K562 (cell line): ENCODE results near the gene FMC1. TPM values are rescaled to one million over a fixed set of nuclear protein-coding genes. Genes with fewer than 3 reads are reported as not detected.

Source experiments
- ATAC-seq: fragments of 200-7000 bp; cut with Tn5 transposase; 3 replicates; pipeline ENCODE4 v1.9.1; 2020; ENCODE audit warnings: moderate library complexity
- BruUV-seq: library from RNA; stranded (reverse); fragments of 400-500 nt; replicated peaks from 2 replicates; lab custom pipeline; 2021; lab: Mats Ljungman, UMichigan
- CTCF ChIA-PET: fragments of 300-600 bp; formaldehyde crosslinking; extraction: SDS; loops from one replicate; lab custom pipeline; 2021; ENCODE audit warnings: low intra/inter-chr PET ratio; lab: Yijun Ruan, JAX
- POLR2A ChIA-PET: fragments of 300-600, 350-650 bp; sonication (Branson Sonifier 250); formaldehyde crosslinking; extraction: SDS; loops from one replicate; lab custom pipeline; 2021; ENCODE audit warnings: antibody characterized with exemption, inconsistent platforms; lab: Yijun Ruan, JAX
- DNase-seq, 4 experiments: peaks; one replicate each; pipeline versions ENCODE4 v3.0.0 to v3.0.0-alpha.2; 2011 to 2018; ENCODE audit warnings: low spot score in 3 of 4, mixed read lengths in 3 of 4; ENCODE audit errors: extremely low read depth in 1 of 4
- FAIRE-seq: peaks from 2 replicates; lab custom pipeline; 2011; peaks lifted over from hg19 to GRCh38; lab: Jason Lieb, UNC
- H2AFZ ChIP-seq: 2 replicates; pipeline ENCODE4 v1.6.0; 2011; ENCODE audit warnings: low read depth, low read length, control low read depth, inconsistent platforms
- H3K27ac ChIP-seq: fragments of 200-600 bp; 3 replicates; pipeline ENCODE4 v1.8.0; 2011; ENCODE audit warnings: low read depth, mild to moderate bottlenecking, control low read depth, inconsistent platforms, low read length, moderate library complexity, mixed read lengths; ENCODE audit errors: extremely low read depth
- H3K27me3 ChIP-seq, 2 experiments: fragments of 300-600 bp in 1 of 2; 2 replicates in 1 of 2; 3 replicates in 1 of 2; pipeline versions ENCODE4 v1.6.0 to v1.8.0; 2011; ENCODE audit warnings: inconsistent platforms in 2 of 2, low read length in 2 of 2, mild to moderate bottlenecking in 1 of 2, mixed read lengths in 1 of 2, moderate library complexity in 1 of 2; ENCODE audit not compliant: control insufficient read depth in 2 of 2, insufficient read depth in 2 of 2
- H3K36me3 ChIP-seq: fragments of 300-600 bp; 3 replicates; pipeline ENCODE4 v1.8.0; 2011; ENCODE audit warnings: mild to moderate bottlenecking, low read length, inconsistent platforms; ENCODE audit not compliant: control insufficient read depth, insufficient read depth
- H3K4me1 ChIP-seq, 2 experiments: fragments of 200-600 bp in 1 of 2; replicated peaks in 1 of 2; 2 replicates in 1 of 2; 3 replicates in 1 of 2; pipeline versions ENCODE4 v1.5.1 to v1.8.0; 2011; ENCODE audit warnings: inconsistent platforms in 2 of 2, low read length in 2 of 2, mild to moderate bottlenecking in 1 of 2, mixed read lengths in 1 of 2, moderate library complexity in 1 of 2; ENCODE audit not compliant: control insufficient read depth in 2 of 2, insufficient read depth in 2 of 2
- H3K4me2 ChIP-seq: 2 replicates; pipeline ENCODE4 v1.6.1; 2011; ENCODE audit warnings: low read length, control low read depth, inconsistent platforms, mixed read lengths; ENCODE audit not compliant: insufficient read depth
- H3K4me3 ChIP-seq: fragments of 200-600 bp; sonication (generic), shearing (Covaris generic); 2 replicates; pipeline ENCODE4 v1.5.1; 2016; ENCODE audit warnings: control low read depth, inconsistent platforms
- H3K79me2 ChIP-seq: fragments of 200-600 bp; 3 replicates; pipeline ENCODE4 v1.8.0; 2011; ENCODE audit warnings: low read length, inconsistent platforms; ENCODE audit not compliant: control insufficient read depth, insufficient read depth
- H3K9ac ChIP-seq, 2 experiments: 2 replicates each; pipeline versions ENCODE4 v1.6.0 to v1.6.1; 2011; ENCODE audit warnings: low read depth in 2 of 2, low read length in 2 of 2, control low read depth in 1 of 2, inconsistent platforms in 1 of 2, mild to moderate bottlenecking in 1 of 2, mixed read lengths in 1 of 2; ENCODE audit not compliant: insufficient read depth in 1 of 2
- H3K9me1 ChIP-seq: one replicate; pipeline ENCODE4 v1.6.0; 2011; ENCODE audit warnings: inconsistent platforms, mild to moderate bottlenecking, low read length, moderate library complexity; ENCODE audit not compliant: control insufficient read depth, insufficient read depth
- H3K9me3 ChIP-seq: replicated peaks from 2 replicates; pipeline ENCODE4 v1.5.1; 2011; ENCODE audit warnings: low read depth, low read length, inconsistent platforms; ENCODE audit not compliant: control insufficient read depth, insufficient read depth
- H4K20me1 ChIP-seq: replicated peaks from 2 replicates; pipeline ENCODE4 v1.6.1; 2011; ENCODE audit warnings: low read length, inconsistent platforms, mixed read lengths; ENCODE audit not compliant: control insufficient read depth, insufficient read depth
- ATF1 ChIP-seq, 2 experiments: fragments of 450-650 bp in 1 of 2; IDR thresholded peaks; 2 replicates each; pipeline ENCODE4 v1.6.1; 2016; ENCODE audit warnings: missing compliant biosample characterization in 1 of 2, missing genetic modification characterization in 1 of 2
- E2F3 ChIP-seq: fragments of 250-450 bp; sonication (Bioruptor Pico); IDR thresholded peaks from 2 replicates; pipeline ENCODE4 v1.4.0; 2020; ENCODE audit warnings: mild to moderate bottlenecking
- ELF4 ChIP-seq: fragments of 450-650 bp; formaldehyde crosslinking; IDR thresholded peaks from 2 replicates; pipeline ENCODE4 v1.4.0; 2022; ENCODE audit warnings: missing genetic modification characterization
- HINFP ChIP-seq: fragments of 450-650 bp; conservative IDR thresholded peaks from 2 replicates; pipeline ENCODE4 v1.6.1; 2016; ENCODE audit warnings: missing genetic modification characterization, low read depth, mild to moderate bottlenecking, control low read depth, missing compliant biosample characterization
- MAFF ChIP-seq: IDR thresholded peaks from 2 replicates; pipeline ENCODE4 v1.6.1; 2012; ENCODE audit warnings: low read length, improper control_type of control experiment
- MLX ChIP-seq, 2 experiments: fragments of 450-650 bp in 1 of 2; sonication (generic) in 1 of 2; formaldehyde crosslinking; conservative IDR thresholded peaks; 2 replicates each; pipeline versions ENCODE4 v1.4.0 to v1.8.1; 2020 to 2022; ENCODE audit warnings: mild to moderate bottlenecking in 1 of 2, missing genetic modification reagents in 1 of 2
- SLC30A9 ChIP-seq: fragments of 250-450 bp; sonication (Bioruptor Pico); IDR thresholded peaks from 2 replicates; pipeline ENCODE4 v1.8.0; 2022; ENCODE audit warnings: mild to moderate bottlenecking, moderate library complexity
- WGBS: fragments of 100-300 bp; shearing (Covaris generic); methylation state at CpG from one replicate; pipeline ENCODE4 v1.1.6; 2016; ENCODE audit warnings: low coverage, mixed read lengths; ENCODE audit not compliant: insufficient coverage; ENCODE audit errors: missing lambda C conversion rate; 5-methylcytosine and 5-hydroxymethylcytosine counted together
- in situ Hi-C: fragments of 300-500 bp; cut with MboI; formaldehyde crosslinking; loops from 4 replicates; pipeline ENCODE4 v1.15.0; 2018; ENCODE audit warnings: inconsistent platforms, mixed read lengths
- intact Hi-C: fragments of 100-400 bp; cut with micrococcal nuclease; formaldehyde crosslinking; loops from 2 replicates; pipeline ENCODE4 v1.14.2; 2022
- polyA plus RNA-seq, 8 experiments: library from polyadenylated mRNA; depleted of rRNA in 4 of 8; stranded (reverse) in 5 of 8; unstranded in 3 of 8; fragments of >200 nt; fragmentation: Nextera tagmentation in 2 of 8; fragmentation: Illumina TruSeq in 1 of 8; extraction: Ambion mirVana in 2 of 8; extraction: Trizol in 1 of 8; gene quantifications; 2 replicates each; pipeline versions ENCODE4 v1.2.1 to v1.2.3, GENCODE V29; 2011 to 2014; ENCODE audit warnings: inconsistent platforms in 1 of 8, missing spikeins in 1 of 8
- total RNA-seq, 7 experiments: library from RNA; depleted of rRNA in 6 of 7; stranded (reverse); fragments of >200 nt in 6 of 7; fragmentation: Illumina TruSeq in 2 of 7; extraction: Trizol in 2 of 7; gene quantifications; 2 replicates each; pipeline versions ENCODE4 v1.2.1 to v1.2.3, GENCODE V29; 2011 to 2021; ENCODE audit warnings: low replicate concordance in 1 of 7

FMC1 gene
- total and polyA plus RNA-seq, 9 of the 15 experiments (the other 6 are each of a cell fraction or from before 2014, with no cell fraction given) = 14.0 to 116 (median 29.0) TPM

GRCh38 chr7:139297795-139298194 lies 43.3 kb upstream of the FMC1 start:
- no TSS peak for BruUV-seq
- H3K36me3 ChIP-seq = peaks cover 45% of the 10 kb centered on the region; the same call in 2 of the 3 replicates
- intact Hi-C loops = no loop called here
- WGBS = 73% methylated on average over 6 of the region's 6 CpGs
- H3K9ac ChIP-seq = no peak overlapping the region
- H3K4me3 ChIP-seq = no peak overlapping the region
- no peaks in the 10 kb centered on the region for H4K20me1 ChIP-seq
- H2AFZ ChIP-seq = no peak overlapping the region
- H3K4me2 ChIP-seq = no peak overlapping the region
- no peaks in the 10 kb centered on the region for H3K79me2 ChIP-seq
- TF ChIP-seq ELF4 (no peak), MLX (CRISPR knock-in tag; conservative IDR thresholded peaks at IDR 0.05) (no peak), E2F3 (no peak), MAFF (no peak), HINFP (tag) (no peak), SLC30A9 (CRISPR knock-in tag) (no peak), ATF1 (CRISPR knock-in tag; IDR thresholded peaks at IDR 0.05) (no peak), ATF1 (tag; IDR thresholded peaks at IDR 0.05) (no peak)
- H3K4me1 ChIP-seq = no peaks in the 10 kb centered on the region
- H3K27me3 ChIP-seq = no peaks in the 10 kb centered on the region
- no peak for DNase-seq
- POLR2A ChIA-PET = no interaction called here
- CTCF ChIA-PET = no interaction called here
- H3K9me3 ChIP-seq = no peaks in the 10 kb centered on the region
- no peak overlapping the region for H3K27ac ChIP-seq
- no peak for ATAC-seq
- FAIRE-seq = no peak
- in situ Hi-C loops = no loop called here
- no peaks in the 10 kb centered on the region for H3K9me1 ChIP-seq
